GM12872 (cell line): Measurements from ENCODE around the gene STX19.
A peak's percentile ranks its signal among the peaks of the same experiment; 100 is the strongest.

ENCODE experiments used
- TF ChIP-seq, protein P1 (sequence below): IDR thresholded peaks from 3 replicates; pipeline ENCODE4 v1.5.1; 2011; ENCODE audit warnings: low read depth, mild to moderate bottlenecking, low read length, moderate library complexity; ENCODE audit not compliant: insufficient read depth

STX19 gene, protein sequence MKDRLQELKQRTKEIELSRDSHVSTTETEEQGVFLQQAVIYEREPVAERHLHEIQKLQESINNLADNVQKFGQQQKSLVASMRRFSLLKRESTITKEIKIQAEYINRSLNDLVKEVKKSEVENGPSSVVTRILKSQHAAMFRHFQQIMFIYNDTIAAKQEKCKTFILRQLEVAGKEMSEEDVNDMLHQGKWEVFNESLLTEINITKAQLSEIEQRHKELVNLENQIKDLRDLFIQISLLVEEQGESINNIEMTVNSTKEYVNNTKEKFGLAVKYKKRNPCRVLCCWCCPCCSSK

DNA sequence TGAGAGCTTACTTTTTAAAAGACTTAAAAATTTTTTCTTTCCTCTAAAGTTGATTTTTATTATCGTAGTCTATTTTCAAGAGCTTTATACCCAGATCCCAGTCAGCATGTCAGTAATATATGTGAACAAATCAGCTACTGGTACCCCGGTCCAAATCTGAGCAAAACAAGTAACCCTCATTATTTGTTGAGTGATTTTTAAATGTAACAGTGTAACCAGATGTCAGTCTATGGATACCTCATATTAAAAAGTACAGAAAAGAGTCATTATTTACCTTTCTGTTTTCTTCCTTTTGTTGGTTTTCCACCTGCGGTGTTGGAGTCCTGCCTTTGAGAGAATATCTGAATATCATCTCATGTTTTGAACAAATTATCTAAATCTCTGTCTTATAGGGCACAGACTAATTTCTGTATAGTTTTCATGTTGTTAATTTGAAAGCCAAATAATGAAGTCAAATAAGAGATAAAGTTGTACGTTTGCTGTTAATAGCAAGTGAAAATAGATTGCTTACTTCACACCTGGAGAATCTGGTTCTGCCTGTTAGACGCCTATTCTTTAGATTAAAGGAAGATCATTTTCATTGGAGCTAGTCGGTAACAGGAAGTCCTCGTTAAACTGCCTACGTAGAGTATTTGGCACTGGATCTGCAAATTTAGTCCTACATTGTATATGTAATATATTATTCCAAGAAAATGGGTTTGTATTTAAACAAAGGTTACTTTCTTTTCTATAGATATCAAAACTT, at the start of gene STX19:
TSS of gene STX19 (minus strand) at position 505 of the 745 bp plus-strand sequence. CDS start 13,328 bp downstream, outside the sequence.
- TF ChIP-seq, protein P1, sequence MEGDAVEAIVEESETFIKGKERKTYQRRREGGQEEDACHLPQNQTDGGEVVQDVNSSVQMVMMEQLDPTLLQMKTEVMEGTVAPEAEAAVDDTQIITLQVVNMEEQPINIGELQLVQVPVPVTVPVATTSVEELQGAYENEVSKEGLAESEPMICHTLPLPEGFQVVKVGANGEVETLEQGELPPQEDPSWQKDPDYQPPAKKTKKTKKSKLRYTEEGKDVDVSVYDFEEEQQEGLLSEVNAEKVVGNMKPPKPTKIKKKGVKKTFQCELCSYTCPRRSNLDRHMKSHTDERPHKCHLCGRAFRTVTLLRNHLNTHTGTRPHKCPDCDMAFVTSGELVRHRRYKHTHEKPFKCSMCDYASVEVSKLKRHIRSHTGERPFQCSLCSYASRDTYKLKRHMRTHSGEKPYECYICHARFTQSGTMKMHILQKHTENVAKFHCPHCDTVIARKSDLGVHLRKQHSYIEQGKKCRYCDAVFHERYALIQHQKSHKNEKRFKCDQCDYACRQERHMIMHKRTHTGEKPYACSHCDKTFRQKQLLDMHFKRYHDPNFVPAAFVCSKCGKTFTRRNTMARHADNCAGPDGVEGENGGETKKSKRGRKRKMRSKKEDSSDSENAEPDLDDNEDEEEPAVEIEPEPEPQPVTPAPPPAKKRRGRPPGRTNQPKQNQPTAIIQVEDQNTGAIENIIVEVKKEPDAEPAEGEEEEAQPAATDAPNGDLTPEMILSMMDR: no peak

DNA sequence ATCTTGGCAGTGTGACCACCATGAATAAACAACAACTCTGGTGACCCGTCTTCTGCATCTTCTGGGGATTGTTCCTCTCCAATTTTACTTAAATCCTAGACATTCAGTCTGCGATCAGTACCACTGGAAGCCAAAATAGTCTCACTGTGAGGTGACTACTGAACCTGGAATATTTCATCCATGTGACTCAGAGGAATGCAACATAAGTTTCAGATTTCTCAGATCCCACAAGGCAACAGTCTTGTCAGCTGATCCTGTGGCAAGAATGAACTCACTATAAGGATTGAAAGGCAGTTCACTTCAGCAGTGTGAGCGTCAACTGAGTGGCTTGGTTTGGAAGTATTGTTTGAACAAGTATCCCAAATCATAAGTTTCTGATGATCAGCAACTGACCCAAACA, 47.7 kb upstream of the STX19 start:
- TF ChIP-seq, protein P1: no peak

DNA sequence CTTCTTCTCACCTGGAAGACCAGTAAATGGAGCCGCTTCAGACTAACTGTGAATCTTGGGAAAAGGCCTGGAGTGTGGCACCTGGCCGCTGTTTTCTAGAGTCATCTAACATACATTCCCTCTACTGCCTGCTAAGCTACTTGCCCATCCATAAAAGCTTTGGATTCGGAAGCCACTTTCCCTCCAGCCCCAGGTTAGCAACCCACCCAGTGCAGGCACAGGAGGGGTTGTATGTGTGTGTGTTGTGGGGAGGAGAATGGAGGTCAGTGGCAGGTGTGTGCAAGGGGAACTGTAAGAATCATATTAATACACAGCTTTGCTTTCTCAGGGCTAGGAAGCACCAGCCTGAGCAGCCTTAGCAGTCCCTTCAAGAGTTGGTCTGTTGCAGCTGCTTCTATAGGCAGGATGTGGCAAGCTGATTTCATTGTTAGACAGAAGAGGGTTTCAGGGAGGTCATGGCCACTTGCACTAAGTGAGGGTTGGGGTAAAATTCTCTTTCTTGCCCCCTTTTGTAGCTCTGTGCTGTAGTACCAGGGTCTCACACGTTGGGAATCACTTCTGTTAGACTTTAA, 43.4 kb upstream of the STX19 start:
- TF ChIP-seq, protein P1: no peak

DNA sequence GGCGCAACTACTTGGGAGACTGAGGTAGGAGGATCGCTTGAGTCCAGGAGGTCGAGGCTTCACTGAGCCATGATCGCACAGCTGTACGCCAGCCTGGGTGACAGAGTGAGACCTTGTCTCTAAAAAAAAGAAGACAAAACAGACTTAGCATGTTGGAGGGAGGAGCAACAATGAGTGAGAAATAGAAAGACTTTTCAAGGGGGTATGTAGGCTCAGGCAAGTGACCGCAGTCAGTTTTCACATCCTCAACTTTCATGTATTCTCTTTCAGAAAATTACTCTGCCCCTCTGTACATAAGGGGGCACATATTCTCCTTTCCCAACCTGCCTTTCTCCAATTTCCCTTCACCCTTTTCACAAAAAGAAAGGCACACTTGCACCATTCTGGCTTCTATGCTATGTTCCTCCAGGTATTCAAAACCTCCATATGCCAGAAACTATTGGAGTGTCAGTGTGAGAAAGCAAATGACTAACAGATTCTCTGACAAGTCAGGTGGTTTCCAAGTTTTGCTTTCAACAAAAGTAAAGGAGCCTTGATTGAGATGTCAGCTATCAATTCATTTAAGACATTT, 42.0 kb upstream of the STX19 start:
- TF ChIP-seq, protein P1: no peak

DNA sequence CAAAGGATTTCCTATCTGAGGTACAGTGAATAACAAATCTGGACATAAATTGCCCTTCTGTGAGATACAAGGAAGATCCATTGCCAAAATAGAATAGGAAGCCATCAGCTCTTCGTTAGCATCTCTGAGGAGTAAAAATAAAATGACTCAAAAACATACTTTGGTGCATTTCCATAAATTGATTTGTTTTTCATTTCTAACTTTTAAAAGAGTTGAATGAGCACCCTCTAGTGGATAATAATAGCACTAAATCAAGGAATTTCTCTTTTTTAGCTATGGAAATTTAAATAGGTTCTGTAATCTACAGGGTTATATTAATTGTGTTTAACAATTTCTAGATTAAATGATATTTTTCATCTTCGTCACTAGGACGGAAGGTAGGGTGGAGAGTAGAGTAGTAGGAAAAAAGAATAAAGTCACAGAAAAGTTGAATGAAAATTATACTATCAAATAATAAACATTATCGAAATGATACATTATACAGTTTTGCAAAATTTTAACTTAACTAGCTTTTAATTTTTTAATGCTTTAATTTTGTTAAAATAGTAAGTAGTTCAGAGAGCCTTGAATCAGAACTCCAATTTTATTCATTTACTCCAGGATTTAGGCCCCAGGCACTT, 40.9 kb upstream of the STX19 start:
- TF ChIP-seq, protein P1: peak; percentile 36; the same call in 1 of the 3 replicates

DNA sequence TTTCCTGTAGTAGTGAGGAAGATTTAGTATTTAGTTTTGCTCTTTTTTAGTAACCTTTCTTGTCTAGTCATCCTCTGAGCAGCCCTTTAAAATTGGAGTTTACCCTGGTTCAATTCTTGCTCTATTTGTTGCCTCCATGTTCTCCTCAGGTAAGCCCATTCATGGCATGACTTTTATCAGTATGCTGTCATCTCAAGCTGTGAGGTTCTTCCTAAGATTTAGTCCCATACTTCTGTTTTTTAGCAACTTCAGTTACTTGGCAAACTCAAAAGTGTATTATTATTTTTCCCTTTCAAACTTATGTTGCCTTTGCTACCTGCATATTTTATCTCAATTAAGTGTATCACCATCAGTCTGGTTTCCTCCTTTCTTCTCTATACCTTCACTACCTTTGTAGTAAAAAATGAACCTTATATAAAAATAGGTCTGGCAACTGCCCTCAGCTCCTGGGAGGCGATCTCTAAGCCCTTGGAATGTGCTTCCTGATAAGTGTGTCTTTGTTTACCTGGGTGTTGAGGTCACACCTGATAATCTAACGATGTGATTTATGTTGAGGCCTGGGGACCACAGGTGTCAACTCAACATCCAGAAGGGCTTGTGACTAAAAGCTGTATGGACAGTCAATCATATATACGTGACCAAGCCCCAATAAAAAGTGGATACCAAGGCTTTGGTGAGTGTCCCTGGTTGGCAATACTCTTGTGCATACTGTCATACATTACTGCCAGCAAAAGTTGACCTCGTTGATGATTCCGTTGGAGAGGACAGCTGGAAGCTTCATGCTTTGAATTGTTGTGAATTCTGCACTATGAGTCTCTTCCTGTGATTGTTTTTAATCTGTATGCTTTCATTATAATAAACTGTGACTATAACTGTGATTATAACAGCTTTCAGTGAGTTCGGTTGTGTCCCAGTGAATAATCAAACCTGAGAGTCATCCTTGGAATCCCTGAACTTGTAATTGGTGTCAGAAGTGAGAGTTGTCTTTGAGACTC, 38.4 kb upstream of the STX19 start:
- TF ChIP-seq, protein P1: no peak
